ENCODE results near the gene MED13L. TPM values are rescaled to one million over a fixed set of nuclear protein-coding genes. Genes with fewer than 3 reads are reported as not detected.

Gene MED13L
- total and polyA plus RNA-seq, 3 donors from 2014 or later = 56.4 to 173 (median 133) TPM

DNA sequence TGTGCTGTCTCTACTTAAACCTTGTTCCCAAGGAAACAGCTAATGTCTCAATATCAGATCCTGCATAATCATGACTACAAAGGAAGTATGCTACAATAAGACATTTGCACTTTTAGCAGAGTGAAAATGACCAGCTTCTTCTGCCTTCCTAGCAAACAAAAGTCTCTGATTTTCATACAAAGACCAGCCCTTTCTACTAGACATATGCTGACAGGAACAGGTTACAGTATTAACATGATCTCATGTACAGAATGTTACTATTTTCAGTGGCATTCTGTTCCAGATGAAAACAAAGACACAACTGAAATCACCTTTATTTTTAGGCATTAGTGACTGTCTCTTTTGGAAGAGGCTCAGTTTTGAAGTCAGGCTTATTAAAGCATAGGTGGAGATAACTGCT is 228.6 kb downstream of the MED13L start:
- intact Hi-C loops (cut with DNase I; ENCODE audit: low total_unique reads) = no loop called here
- Histone ChIP-seq H3K36me3 (ENCODE audit: low read depth, missing control alignments) (no peaks in the 10 kb centered on the region), H3K4me1 (peaks cover 18% of the 10 kb centered on the region), H3K4me3 (no peak overlapping the region), H3K27ac (no peak overlapping the region), H3K27me3 (no peaks in the 10 kb centered on the region), H3K9me3 (no peaks in the 10 kb centered on the region)
- DNase-seq = no peak
- TF ChIP-seq, protein P1, sequence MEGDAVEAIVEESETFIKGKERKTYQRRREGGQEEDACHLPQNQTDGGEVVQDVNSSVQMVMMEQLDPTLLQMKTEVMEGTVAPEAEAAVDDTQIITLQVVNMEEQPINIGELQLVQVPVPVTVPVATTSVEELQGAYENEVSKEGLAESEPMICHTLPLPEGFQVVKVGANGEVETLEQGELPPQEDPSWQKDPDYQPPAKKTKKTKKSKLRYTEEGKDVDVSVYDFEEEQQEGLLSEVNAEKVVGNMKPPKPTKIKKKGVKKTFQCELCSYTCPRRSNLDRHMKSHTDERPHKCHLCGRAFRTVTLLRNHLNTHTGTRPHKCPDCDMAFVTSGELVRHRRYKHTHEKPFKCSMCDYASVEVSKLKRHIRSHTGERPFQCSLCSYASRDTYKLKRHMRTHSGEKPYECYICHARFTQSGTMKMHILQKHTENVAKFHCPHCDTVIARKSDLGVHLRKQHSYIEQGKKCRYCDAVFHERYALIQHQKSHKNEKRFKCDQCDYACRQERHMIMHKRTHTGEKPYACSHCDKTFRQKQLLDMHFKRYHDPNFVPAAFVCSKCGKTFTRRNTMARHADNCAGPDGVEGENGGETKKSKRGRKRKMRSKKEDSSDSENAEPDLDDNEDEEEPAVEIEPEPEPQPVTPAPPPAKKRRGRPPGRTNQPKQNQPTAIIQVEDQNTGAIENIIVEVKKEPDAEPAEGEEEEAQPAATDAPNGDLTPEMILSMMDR (IDR thresholded peaks at IDR 0.05) = no peak
- TF ChIP-seq POLR2A (IDR thresholded peaks at IDR 0.05) = no peak

DNA sequence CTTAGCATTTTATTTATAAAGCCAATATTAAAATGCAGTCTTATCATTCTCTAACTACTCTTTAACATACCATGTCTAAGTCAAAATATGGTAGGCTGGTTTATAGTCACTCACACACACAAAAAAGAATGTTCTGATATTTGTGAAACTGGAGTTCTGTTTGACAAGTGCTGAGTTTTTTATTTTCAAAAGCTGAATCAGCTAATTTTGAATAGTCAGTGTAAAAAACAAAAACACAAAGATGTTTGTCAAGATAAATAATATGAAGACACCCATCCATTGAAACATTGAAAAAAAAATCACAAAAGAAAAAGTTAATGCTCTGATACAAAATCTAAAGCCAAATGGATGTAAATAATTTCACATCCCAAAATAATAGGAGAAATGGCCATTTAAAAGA is 231.5 kb downstream of the MED13L start:
- Histone ChIP-seq H3K4me3 (no peak overlapping the region), H3K27me3 (no peaks in the 10 kb centered on the region), H3K4me1 (peaks cover 14% of the 10 kb centered on the region), H3K36me3 (ENCODE audit: low read depth, missing control alignments) (no peaks in the 10 kb centered on the region), H3K9me3 (no peaks in the 10 kb centered on the region), H3K27ac (no peak overlapping the region)
- no peak for TF ChIP-seq POLR2A (IDR thresholded peaks at IDR 0.05)
- TF ChIP-seq, protein P1 (IDR thresholded peaks at IDR 0.05) = no peak
- DNase-seq = no peak
- intact Hi-C loops (cut with DNase I; ENCODE audit: low total_unique reads) = no loop called here

DNA sequence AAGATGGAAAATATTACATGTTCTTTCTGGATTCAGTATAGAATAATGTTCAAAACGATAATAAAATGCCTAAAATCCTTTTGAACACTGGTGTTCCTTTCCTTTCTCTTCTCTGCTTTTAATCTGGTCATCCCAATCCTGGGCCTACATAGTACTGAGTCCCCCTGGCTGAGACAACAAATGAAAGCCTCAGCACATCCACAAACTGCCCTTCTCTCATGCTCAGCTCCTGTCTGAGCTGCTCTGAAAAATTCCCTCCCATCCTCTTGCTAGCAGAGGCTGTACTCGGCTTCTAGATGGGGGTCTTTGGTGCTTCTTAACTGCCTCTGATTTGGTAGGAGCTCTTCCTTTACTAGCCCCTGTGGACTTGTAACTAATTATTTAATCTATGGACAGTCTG is 232.3 kb downstream of the MED13L start:
- H3K27ac ChIP-seq = no peak overlapping the region
- no peak for DNase-seq
- peaks cover 9% of the 10 kb centered on the region for H3K4me1 ChIP-seq
- H3K9me3 ChIP-seq = no peaks in the 10 kb centered on the region
- H3K4me3 ChIP-seq = no peak overlapping the region
- H3K36me3 ChIP-seq (ENCODE audit: low read depth, missing control alignments) = no peaks in the 10 kb centered on the region
- WGBS, 2 donors = 89 to 92% methylated on average over 2 of the region's 2 CpGs
- intact Hi-C loops (cut with DNase I; ENCODE audit: low total_unique reads) = no loop called here
- H3K27me3 ChIP-seq = no peaks in the 10 kb centered on the region
- no peak for TF ChIP-seq POLR2A (IDR thresholded peaks at IDR 0.05)
- TF ChIP-seq, protein P1 (IDR thresholded peaks at IDR 0.05) = no peak

DNA sequence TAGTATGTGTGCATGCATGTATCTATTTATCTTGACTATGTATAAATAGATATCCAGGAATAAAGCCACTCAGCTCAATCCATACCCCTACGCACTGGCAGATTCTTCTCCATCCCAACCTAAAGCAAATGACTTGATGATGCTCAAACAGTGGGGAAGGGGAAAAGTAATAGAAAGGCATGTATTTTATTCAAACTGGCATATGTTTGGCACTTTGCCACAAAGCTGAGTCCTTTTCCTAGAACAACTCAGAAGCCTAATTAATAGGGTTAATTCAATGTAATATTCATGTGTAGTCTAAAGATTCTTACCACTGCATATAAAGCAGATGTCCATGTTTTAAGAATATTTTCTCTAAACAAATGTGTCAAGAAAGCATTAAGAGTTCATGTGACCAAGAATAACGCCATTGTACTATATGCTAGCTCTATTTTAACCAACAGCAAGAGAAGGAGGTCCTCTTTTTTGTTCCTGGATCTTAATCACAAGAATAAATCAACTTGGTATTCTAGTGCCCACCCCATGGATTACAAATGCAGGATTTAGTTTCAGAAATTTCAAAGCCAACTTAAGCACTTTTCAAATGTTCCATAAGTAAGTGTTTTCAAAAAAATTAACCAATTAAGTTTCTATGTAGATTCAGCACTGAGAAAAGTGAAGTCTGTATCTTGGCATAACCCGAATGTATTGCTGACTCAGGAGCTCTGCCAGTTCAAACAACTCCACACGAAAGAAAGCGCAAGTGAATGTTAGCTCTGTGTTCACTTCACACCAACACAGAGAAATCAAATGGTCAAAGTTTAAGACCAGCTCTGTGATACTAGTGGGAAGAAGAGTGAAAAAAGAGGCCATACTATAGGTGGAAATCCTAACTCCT is 233.6 kb downstream of the MED13L start:
- no peak overlapping the region for H3K4me3 ChIP-seq
- intact Hi-C loops (cut with DNase I; ENCODE audit: low total_unique reads) = no loop called here
- H3K27ac ChIP-seq = no peak overlapping the region
- 69 to 70% methylated on average over 5 of the region's 5 CpGs for WGBS, 2 donors
- H3K4me1 ChIP-seq = peaks cover 1% of the 10 kb centered on the region
- TF ChIP-seq, protein P1 (IDR thresholded peaks at IDR 0.05) = no peak
- no peak for TF ChIP-seq POLR2A (IDR thresholded peaks at IDR 0.05)
- no peaks in the 10 kb centered on the region for H3K27me3 ChIP-seq
- H3K9me3 ChIP-seq = no peaks in the 10 kb centered on the region
- DNase-seq = no peak
- H3K36me3 ChIP-seq (ENCODE audit: low read depth, missing control alignments) = no peaks in the 10 kb centered on the region

DNA sequence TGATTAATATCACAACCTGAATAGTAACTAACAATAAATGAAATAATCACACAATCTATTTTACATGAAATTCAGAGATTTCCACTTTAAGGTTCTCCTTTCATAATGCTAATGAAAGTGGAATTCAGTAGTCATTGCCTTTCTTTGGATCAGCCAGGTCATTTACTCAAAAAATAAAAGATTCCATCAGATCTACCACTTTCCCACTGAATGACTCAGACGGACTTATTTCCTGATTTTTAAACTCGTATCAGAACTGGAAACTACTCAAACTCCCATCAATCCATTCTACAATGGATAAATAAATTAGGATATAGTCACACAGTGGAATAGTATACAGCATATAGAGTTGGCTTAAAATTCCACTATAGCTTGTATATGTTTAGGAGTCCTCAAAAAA is 237.1 kb downstream of the MED13L start:
- no peaks in the 10 kb centered on the region for H3K4me1 ChIP-seq
- no peak for TF ChIP-seq POLR2A (IDR thresholded peaks at IDR 0.05)
- TF ChIP-seq, protein P1 (IDR thresholded peaks at IDR 0.05) = no peak

More for the DNA sequence above, 237.1 kb downstream of the MED13L start:
- H3K27me3 ChIP-seq = no peaks in the 10 kb centered on the region
- no peaks in the 10 kb centered on the region for H3K36me3 ChIP-seq (ENCODE audit: low read depth, missing control alignments)
- no peaks in the 10 kb centered on the region for H3K9me3 ChIP-seq
- intact Hi-C loops (cut with DNase I; ENCODE audit: low total_unique reads) = no loop called here
- 87 to 88% methylated on average over 2 of the region's 2 CpGs for WGBS, 2 donors
- DNase-seq = no peak
- no peak overlapping the region for H3K4me3 ChIP-seq
- H3K27ac ChIP-seq = no peak overlapping the region

Data from testis (tissue), 3 donors.